ENCODE measurements around the gene OPA3.
"Not testable (repeated sequence)": the region's sequence is repeated elsewhere in the genome, so short reads cannot be mapped to it uniquely, and the experiment has no call there.

Gene OPA3

DNA sequence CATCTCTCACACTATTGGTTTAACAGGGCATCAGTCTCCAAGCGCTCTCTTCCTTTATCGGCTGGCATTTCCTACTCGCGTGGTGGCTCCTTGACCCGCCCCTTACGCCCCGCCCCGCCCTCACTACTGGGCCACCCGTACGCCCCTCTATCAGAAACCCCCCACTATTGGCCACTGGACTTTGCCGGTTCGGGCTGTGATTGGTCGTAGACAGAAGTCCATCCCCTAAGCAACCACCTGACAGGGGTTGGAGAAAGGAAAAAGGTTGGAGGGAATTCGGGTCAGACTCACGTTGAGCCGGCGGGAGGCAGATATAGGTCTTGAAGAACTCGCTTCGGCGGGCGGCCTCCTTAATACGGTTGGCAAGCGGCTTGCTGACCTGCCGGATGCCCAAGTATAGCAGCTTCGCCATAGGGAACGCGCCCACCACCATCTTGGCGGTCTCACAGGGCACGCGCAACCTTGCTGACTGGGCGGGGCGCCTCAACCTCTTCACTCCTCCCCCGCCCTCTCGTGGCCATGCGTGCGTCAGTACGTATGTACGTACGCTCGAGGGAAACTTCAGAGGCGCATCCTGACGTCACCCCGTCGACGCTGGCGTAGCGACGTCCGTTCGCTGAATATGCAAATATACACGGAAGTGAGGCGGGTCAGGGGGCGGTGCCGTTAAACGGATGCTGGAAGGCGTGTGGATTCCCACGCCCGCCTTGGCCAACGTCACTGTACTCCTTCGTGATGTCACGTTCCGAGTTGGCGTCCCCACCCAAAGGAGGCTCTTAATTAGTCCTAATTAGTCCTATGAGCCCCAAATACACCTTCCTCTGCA is at the start of gene OPA3:
Gene OPA3, minus strand, starts transcription at position 471 of the 826 bp plus-strand sequence. Its CDS starts 38 bp downstream, at position 433.
- peak; percentile 100 for DNase-seq

DNA sequence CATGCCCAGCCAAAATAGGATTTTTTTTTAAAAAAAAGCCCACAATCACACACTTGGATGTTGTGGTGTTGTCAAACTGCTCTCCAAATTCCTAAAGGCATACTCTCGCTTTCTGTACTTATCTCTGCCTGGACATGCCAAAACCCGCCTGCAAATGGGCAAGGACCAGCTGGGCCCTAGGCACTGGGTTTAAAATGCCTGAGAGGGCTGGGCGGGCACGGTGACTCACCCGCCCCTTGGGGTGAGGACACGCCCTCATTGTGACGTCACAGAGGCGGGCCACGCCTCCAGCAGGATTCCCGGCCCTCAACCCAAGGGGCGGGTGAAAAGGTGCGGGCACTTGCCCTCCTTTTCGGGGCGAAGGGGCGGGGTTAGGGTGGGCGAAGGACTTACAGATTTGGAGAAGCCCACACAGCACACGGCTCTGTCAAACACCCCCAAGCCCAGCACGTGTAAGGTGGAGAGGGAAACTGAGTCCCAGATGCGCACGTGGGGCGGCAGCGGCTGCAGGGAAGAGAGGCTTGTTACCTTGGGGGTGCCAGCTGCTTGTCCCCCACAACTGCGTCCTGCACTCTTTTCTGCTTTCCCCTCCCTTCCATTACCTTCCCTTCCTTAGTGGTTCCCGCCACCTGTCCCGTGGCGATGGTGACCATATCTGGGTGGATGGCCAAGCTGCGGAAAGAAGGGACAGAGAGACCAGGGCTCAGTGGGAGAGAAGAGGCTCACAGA is 48.0 kb upstream of the OPA3 start:
- DNase-seq, result peak; percentile 57

DNA sequence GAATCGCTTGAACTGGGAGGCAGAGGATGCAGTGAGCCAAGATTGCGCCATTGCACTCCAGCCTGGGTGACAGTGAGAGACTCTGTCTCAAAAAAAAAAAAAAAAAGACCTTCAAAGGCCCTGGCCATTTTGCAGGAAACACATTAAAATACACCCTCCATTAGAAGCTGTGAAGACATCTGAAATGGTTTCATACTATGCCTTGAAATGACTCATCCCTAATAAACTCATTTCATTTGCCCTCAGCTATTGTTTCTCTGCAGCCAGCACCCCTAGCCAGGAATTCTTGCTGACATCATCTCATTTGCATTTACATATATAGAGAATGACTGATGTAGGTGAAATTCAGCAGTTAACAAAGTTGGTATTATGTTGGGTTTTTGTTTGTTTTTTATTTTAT is 45.9 kb upstream of the OPA3 start:
- no peak for DNase-seq

DNA sequence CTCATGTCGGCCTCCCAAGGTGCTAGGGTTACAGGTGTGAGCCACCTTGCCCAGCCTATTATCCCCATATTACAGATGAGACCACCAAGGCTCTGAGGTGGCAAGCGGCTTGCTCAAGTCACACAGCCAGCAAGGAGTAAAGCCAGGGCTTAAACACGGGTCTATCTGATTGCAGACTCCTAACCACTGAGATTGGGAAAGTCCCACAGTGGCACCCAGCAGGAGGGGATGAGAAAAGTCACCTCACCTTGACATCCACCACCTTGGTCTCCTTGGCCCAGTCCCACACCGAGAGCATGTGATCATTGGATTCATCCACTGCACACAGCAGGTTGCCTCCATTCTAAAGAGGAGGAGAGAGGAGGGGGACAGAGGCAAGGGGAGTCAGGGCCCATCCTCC is 45.1 kb upstream of the OPA3 start:
- DNase-seq, result no peak

DNA sequence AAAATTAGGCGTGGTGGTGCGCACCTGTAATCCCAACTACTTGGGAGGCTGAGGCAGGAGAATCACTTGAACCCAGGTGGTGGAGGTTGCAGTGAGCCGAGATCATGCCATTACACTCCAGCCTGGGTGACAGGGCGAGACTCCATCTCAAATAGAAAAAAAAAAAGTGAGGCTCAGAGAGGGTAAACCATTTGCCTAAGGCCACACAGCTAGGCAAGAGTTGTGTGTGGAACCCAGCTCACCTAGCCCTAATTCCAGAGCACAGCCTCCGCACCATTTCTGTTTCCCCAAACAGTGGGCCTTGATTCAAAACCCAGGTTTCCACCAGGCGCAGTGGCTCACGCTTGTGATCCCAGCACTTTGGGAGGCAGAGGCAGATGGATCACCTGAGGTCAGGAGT is 43.6 kb upstream of the OPA3 start:
- DNase-seq, result not testable (repeated sequence)

DNA sequence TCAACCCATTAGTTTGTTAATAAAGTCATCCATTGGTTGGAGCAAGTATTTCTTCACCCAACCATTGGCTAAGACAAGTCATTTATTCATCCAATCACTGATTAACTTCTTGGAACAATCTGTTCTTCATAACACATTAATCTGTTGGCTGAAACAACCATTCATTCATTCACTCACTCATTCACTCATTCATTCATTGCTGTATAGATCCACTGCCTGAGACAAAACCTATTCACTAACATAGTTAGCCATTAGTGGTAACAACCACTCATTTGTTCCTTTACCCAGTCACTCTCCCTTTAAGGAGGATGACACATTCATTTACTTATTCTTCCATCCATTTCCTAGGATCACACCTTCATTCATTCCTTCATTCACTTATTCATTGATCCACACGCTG is 39.4 kb upstream of the OPA3 start:
- DNase-seq, result no peak

DNA sequence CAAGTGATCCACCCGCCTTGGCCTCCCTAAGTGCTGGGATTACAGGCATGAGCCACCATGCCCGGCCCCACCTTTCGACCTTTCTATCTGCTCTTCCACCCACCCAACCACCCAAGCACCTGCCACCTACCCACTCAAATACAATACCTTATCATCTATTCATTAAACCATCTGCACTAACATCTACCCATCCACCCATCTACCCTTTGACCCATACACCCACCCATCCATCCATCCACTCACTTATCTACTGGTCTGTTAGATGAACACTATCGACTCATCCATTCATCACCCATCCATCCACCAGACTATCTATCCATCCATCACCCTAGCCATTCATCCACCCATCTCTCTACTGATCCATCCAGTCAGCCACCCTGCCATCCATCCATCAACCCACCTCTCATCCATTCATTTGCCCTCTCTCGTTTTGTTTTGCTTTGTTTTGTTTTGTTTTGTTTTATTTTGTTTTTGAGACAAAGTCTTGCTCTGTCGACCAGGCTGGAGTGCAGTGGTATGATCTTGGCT is 37.4 kb upstream of the OPA3 start:
- no peak for DNase-seq

DNA sequence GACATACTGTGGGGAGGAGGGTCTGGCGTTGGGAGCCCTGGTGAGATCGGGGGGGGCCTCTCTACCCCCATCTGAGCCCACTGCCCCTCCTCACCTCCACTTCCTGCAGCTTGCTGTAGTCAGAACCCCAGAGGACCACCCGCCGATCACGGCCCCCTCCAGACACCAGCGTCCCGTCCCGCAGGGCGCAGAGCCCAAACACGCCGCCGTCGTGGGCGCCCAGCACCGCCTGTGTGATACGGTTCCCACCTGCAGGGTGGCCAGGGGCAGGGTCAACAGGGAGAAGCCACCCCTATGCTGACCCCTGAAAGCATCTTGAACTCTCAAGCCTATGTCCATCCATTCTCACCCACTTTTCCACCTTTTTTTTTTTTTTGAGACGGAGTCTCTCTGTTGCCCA is 36.8 kb upstream of the OPA3 start:
- no peak for DNase-seq

DNA sequence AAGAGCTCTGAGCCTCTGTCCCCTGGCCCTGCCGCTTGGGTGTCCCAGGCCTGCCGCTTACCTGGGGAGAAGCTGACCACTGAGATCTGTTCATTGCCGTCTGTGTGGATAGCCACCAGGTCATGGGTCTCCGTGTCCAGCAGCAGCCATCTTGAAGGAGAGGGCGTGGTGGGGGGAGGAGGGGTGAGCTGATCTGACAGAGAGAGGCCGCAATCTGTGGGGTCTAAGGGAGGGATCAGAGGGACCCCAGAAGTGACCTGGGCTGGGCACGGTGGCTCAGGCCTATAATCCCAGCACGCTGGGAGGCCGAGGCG is 32.1 kb upstream of the OPA3 start:
- no peak for DNase-seq

DNA sequence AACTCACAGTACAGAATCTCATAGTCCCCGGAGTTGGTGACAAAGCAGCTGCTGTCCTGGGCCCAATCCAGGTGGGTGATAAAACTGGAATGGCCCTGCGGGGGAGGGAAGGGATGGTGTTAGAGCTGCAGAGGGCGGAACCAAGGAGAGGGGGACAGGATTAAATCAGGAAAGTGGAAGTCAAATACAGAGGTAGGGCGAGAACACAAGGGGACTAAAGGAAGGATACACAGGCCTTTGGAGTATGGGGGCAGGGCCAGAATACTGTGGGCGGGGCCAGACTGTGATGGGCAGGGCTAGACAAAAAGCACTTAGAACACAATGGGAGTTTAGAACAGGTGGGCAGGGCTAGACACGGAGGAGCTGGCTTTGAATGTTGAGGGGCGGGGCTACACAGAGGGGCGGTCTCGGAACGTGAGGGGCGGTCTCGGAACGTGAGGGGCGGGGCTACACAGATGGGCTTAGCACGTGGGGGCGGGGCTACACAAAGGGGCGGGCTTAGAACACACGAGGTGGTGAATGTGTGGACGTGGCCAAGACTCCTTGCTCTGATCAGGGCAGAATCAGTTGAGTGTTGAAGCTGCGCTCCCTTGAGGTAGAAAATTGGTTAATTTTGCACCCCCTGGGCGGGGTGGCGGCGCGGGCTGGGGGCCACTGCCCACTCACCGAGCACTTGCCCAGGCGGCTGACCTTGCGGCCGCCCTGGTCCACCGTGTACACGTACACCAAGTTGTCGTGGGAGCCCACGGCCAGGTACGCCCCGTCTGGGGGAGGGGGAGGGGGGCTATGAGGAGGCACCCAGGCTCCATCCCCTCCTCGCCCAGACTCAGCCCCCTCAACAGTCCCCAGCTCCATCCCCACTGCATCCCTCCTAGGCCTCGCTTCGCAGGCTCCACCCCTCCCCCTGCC is 31.4 kb upstream of the OPA3 start:
- peak; percentile 93 for DNase-seq

DNA sequence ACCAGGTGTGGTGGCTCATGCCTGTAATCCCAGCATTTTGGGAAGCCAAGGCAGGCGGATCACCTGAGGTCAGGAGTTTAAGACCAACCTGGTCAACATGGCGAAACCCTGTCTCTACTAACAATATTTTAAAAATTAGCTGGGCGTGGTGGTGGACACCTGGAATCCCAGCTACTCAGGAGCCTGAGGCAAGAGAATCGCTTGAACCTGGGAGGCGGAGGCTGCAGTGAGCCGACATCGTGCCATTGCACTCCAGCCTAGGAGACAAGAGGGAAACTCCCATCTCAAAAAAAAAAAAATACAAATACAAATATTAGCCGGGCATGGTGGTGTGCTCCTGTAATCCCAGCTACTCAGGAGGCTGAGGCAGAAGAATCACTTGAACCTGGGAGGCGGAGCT is 30.5 kb upstream of the OPA3 start:
- not testable (repeated sequence) for DNase-seq

DNA sequence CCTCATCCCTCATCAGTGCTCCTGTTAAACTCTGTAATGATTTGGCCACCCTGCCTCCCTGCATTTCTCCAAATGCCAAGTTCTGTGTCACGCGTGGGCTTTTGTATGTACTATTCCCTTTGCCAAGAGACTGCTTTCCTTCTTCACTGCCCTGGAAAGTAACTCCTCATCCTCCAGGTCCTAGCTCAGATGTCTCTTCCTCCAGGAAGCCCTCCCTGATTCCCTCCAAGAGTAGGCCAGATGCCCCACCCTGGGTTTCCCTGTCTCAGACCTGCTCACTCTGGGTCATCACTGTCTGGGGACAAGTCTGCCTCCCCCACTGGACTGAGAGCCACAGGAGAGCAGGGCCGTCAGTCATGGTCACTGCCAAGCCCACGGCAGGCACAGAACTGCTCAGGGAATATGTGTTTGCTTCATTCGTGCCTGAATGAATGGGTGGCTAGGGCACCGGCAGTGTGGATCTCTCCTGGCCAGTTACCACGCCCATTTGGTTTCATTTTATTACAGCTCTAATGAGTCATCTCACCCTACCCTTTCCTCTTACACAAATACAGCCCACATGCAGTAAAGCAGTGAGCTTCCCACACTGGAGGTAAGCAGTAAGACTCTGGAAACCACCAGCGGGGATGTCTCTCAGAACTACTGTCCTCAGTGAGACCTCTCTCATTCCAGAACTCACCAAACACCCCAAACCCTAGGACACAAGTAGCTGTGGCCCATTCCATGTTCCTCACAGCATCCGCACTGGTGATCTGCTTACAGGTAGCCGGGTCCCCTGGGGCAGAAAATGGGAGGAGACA is 29.5 kb upstream of the OPA3 start:
- DNase-seq, result peak; percentile 44

DNA sequence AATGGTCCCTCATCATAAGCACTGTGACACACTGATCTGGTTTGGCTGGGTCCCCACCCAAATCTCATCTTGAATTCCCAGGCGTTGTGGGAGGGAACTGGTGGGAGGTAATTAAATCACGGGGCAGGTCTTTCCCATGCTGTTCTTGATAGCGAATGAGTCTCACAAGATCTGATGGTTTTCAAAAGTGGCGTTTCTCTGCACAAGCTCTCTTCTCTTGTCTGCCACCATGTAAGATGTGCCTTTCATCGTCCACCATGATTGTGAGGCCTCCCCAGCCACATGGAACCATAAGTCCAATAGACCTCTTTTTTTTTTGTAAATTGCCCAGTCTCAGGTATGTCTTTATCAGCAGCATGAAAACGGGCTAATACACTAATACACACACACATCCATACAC is 24.3 kb upstream of the OPA3 start:
- DNase-seq, result no peak

DNA sequence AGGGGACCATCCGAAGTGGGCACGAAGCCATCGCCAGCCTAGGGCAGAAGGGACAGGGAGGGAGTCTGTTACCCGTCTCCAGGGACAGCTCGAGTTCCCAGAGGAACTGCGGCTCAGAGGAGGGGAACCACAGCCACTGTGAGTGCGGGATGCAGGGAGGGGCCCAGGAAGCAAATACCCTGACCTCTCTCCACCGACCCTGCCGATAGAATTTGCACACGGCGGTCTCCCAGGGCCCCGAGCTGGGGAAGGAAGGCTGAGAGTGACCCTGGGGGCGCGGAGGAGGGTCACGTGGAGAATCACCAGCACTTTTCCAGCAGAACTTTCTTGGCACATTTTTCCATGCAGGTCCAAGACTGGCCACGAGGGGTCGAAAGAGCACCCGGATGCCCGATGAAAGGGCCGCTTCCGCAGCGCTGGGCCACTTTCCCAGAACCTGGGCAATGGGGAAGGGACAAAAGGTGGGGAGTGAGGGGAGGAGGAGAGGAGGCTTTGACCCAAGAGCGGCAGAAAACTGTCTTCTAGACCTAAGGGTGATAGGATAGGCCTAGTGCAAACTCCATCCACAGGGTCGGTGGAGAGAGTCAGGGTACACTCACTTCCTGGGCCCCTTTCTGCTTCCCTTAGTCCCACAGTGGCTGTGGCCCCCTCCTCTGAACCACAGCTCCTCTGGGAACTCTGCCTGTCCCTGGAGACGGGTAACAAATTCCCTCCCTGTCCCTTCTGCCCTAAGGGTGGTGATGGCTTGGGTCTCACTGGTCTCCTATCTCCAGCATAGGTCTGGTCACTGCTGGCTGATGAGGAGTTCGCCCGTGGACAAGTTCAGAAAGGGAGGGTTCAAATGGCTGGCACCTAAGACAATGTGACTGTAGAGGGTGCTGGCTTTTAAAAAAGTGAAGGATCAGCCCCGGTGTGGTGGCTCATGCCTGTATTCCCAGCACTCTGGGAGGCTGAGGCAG is 22.7 kb upstream of the OPA3 start:
- peak; percentile 14 for DNase-seq

DNA sequence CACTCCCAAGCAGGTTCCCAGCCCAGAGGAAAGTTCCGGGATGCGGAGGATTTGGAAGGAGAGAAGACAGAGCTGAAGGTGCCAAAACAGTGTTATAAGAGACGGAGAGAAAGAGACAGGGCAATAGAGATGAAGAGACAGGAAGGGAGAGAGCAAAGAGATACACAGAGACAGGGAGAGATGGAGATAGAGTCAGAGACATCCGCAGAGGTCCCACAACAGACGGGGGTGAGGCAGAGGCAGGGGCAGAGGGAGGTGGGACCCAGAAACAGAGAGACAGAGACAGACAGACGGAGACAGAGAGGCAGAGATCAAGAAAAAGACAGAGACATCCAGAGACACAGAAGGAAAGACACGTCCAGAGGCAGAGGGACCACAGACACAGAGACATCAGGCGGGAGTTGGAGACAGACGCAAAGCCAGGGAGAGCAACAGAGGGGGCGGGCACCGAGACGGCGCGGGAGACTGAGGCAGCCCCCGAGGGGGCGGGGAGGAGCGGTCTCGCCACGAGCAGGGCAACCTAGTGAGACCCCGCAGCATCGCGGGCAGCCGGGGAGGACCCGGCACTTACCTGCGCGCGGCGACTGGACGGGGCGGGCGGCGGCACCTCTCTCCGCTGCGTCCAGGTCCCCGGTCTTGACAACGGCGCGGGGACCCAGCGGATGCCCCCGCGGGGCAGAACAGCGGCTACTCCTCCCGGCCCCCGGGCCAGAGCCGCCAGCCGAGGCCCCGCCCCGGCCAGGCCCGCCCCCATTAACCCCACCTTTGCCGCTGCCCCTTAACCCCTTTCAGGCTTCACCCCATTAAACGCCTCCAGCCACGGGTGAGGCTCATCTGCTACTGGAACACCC is 17.1 kb upstream of the OPA3 start, which contains the start of gene GPR4:
Gene GPR4, minus strand, starts transcription at position 689 of the 851 bp plus-strand sequence. CDS start 10,346 bp downstream, outside the sequence.
- DNase-seq, result no peak

DNA sequence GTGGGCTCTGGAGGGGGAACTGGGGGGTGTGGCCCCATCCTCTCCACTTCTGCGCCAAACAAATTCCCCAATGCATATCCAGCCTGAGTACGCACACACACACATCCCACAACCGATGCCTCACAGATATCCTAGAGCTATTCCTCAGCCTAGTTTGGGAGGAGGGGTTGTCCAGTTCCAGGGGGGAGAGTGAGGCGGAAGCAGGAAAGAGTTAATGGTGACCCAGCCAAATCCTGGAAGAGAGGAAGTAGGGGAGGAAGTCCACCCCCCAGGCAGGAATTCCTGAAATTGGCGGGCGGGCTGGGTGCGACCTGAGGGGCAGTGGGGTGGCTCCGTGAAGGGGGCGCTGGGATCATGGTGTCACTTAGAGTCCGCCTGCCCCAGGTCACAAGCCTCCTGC is 16.5 kb upstream of the OPA3 start:
- DNase-seq, result no peak

DNA sequence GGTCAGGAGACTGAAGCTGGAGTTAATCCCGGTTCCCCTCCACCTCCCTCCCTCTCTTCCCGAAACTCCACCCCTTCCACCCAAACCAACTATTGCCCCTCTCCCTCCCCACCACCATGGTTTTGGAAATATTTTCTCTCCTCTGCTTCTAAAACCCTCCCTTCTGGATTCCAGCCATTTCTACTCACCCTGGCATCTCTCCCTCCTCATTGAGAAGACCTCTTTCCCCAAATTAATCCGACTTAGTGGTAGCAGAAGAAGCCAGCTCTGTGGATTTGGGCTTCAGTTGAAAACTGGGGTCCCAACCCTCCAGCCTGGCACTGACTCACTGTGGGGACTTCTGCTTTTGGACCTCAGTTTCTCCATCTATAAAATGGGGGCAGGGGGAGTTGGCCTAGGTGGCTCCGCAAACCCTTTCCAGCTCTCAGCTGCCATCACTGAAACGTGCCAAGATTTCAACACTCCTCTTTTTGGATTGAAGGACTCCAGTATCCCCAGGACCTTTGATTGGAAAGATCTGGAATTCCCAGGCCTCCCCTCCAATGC is 15.8 kb upstream of the OPA3 start:
- no peak for DNase-seq

DNA sequence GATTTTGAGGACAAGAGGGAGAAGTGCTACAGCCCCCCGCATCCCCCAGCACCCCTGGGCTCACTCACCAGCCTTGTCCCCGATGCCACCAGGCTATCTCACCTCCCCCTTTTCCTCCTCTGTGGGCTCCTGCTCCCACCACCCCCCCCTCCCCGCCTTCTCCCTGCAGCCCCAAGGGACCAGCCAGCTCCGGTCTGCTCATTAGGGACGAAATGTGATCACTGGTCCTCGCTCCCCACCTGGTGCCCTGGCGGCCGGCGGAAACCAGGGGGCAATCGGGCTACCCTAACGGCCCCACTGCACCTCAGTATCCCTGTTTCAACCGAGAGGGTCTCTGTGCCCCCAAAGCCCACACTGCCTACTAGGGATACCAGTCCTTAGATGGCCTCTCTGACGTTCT is 14.7 kb upstream of the OPA3 start:
- DNase-seq, result no peak

DNA sequence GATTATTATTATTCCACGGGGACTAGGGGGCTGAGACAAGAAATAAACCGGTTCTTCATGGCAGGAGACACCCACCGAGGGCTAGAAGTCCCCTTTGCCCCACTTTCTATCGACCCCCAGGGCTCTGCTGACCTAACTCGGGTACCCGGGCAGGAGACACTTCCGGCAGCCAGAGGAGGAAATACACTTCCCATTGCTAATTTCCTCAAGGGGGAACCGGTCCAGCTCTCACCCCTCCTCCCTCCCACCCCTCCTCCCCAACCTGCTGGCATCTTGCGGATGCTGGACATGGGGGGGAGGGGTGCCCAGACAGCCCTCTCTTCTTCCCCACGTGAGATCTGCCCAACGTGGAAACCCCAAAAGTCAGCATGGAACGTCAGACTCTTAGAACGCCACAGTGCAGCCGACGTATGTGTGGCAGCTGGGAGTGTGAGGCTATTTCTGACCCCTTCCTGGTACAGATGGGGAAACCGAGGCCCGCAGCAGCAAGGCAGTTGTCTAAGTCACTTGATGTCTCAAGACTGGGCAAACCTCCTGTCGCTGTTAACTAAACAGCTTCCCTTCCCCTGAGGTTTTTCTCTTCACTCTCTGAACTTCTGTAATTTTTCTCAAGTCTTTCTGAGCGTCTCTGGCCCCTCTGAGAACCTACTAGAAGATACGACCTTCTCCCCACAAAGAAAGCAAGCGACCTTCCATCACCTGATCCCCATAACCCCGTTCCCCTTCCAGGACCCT is 13.8 kb upstream of the OPA3 start:
- no peak for DNase-seq
